Measurements from ENCODE around the gene SND1.

The SND1 gene

DNA sequence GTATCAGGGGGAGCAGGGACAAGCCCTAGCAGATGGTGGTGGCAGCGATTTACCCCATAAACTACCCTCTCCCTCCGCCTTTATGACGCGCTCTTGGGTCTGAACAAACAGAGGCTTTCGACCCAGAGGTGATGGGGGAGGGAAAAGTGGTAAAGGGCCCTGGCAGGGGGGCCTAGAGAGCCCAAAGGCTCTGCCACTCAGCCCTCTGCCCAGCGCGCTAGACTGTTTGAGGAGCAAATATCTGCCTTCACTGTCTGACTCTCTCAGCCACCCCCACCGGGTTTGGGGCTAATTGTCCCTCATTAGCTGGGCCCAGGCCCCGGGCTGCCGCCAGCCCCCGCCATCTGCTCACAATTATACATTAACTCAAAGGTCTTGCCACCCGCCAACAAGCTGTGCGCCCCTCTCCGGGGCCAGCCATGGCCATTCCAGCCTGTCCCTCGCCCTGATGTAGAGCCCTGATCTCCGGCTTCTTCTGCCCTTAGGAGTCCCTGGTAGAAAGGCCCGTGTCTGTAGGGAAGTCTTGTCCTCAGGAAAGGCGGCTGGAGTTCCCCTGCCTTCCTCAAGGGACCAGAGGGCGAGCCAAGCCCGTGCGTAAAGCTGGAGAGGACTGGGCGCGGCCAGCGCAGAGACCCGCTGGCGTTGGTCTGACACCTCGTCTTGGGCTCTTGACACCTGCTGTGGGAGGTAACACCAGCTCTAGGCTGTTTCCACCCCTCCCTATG, 32.2 kb upstream of the SND1 start:
- FAIRE-seq (no peak), DNase-seq (ENCODE audit: insufficient read length, low spot score) (no peak)
- no peak for TF ChIP-seq CTCF (IDR thresholded peaks at IDR 0.05; ENCODE audit: insufficient read depth, missing control alignments)

GRCh38 chr7:127620406-127621233, 31.4 kb upstream of the SND1 start:
- no peak for DNase-seq (ENCODE audit: insufficient read length, low spot score)
- no peak for FAIRE-seq

DNA sequence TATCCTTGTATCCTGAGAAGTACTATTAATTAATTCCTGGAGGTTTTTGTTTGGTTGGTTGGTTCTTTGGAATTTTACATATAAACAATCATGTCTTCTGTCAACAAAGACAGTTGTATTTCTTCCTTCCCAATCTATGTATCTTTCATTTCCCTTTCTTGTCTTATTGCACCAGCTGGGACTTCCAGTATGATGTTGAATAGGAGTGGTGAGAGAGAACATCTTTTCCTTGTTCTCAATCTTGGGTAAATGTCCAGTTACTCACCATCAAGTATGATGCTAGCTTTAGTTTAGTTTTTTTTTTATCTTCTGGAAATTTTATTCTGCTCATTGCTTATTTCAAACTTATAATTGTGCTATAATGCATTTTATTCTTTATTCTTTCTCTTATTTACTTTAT, 26.7 kb upstream of the SND1 start:
- TF ChIP-seq CTCF (IDR thresholded peaks at IDR 0.05; ENCODE audit: insufficient read depth, missing control alignments): no peak
- DNase-seq (ENCODE audit: insufficient read length, low spot score): no peak
- FAIRE-seq: no peak

More at GRCh38 chr7:127620406-127621233, 31.4 kb upstream of the SND1 start:
- TF ChIP-seq CTCF (IDR thresholded peaks at IDR 0.05; ENCODE audit: insufficient read depth, missing control alignments): no peak

DNA sequence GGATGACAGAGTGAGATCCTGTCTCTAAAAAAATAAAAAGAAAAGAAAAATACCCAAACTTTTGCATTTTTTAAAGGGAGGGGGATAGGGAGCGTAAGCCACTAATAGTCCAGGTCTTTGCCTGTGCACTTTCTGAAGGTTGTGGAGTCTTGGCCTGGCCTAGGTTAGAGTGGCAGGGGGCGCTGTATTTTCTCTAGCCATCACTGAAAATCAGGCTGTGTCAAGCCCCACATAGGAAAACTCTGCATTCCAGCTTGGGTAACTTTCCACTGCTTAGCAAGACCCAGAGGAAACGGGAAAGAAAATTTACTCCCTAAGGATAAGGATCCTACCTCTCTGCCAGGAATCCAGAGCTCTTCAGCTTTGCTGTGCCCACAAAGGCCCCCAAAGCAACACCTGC, 23.5 kb upstream of the SND1 start:
- DNase-seq (ENCODE audit: insufficient read length, low spot score) (no peak), FAIRE-seq (no peak)
- TF ChIP-seq CTCF (IDR thresholded peaks at IDR 0.05; ENCODE audit: insufficient read depth, missing control alignments): no peak

DNA sequence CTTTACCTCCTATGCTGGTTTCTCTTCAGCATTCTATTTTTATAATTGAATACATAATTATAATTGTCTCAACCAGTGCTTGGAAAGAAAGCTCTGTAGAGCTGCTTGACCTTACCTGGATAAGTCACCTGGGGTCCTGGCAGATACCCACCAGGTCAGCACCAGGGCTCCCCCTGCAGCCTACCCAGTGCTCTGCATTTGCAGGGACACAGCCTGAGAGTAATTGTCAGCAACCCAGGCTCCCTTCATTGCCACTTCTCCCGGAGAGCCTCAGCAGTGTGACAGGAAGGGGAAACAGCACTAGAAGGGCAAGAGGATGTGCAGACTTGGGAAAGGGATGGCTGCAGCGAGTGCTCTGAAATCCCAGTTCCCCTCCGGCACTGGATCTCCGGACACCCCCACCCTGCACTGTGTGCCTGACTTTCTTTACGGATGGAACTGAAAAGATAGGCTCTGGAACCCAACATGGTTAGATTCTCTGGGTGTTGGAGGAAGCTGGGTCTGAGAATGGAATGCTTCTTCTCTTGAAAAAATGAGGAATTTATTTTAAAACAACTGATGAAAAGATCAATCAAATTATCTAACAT, 22.6 kb upstream of the SND1 start:
- TF ChIP-seq CTCF (IDR thresholded peaks at IDR 0.05; ENCODE audit: insufficient read depth, missing control alignments): peak; percentile 45
- FAIRE-seq (no peak), DNase-seq (ENCODE audit: insufficient read length, low spot score) (no peak)

DNA sequence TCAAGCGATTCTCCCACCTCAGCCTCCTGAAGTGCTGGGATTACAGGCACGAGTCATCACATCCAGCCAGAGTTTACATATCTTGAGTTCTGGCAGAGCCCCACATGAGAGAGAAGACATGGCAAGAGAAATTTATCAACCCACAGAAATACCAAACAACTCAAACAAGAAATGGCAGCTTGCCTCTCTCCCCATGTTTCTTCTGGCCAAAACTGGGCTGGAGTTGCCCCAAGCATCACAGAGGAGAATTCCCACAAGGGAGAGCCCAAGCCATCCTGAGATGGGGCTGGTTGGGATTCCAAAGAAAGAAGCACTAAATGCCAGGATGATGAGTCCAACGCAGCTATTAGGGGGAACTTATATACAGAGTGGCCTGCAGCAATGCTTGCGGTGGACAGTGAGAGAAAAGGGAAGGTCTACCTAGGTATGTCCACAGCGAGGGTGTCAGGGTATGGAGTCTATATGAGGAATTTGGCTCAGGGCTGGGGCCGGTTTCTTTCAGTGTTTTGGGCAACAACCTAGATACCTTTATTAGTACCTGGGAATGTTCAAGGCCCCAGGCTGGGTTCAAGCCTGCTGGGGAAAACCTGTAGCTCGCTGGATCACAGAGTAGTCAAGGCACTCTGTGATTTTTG, 19.6 kb upstream of the SND1 start:
- FAIRE-seq (no peak), DNase-seq (ENCODE audit: insufficient read length, low spot score) (no peak)
- TF ChIP-seq CTCF (IDR thresholded peaks at IDR 0.05; ENCODE audit: insufficient read depth, missing control alignments): no peak

Measured in D721Med (cell line).